ENCODE data around the gene FOXP1.

GRCh38 chr3:71144525-71145253 lies 438.8 kb downstream of the FOXP1 start:
- TF ChIP-seq CTCF (IDR thresholded peaks at IDR 0.05; ENCODE audit: insufficient read depth, low read length, poor library complexity, severe bottlenecking) (no peak), EZH2phosphoT487 (conservative IDR thresholded peaks at IDR 0.05; ENCODE audit: low read length) (no peak)

Data from SU-DHL-6 (cell line).